Tibial nerve (tissue), 4 donors: ENCODE measurements around the gene DNPH1. TPM values are rescaled to one million over a fixed set of nuclear protein-coding genes. Genes with fewer than 3 reads are reported as not detected.

Experiments
- DNase-seq, 2 donors: peaks; one replicate each; pipeline ENCODE4 v3.0.0-alpha.2; 2019; ENCODE audit warnings: low spot score in 2 of 2
- H3K27ac ChIP-seq, 4 donors: fragments of 200-600 bp; sonication (generic) in 3 of 4; one replicate each; pipeline ENCODE4 v1.5.1; 2017 to 2019; ENCODE audit warnings: mild to moderate bottlenecking in 1 of 4
- H3K27me3 ChIP-seq, 2 donors: fragments of 200-600 bp; sonication (generic) in 1 of 2; one replicate each; pipeline versions ENCODE4 v1.5.1 to v1.6.0; 2017 to 2019
- H3K36me3 ChIP-seq, 3 donors: fragments of 200-600 bp; sonication (generic); one replicate each; pipeline ENCODE4 v1.5.1; 2018 to 2019
- H3K4me1 ChIP-seq, 4 donors: fragments of 200-600 bp; sonication (generic) in 3 of 4; one replicate each; pipeline ENCODE4 v1.5.1; 2017 to 2019
- H3K4me3 ChIP-seq, 4 donors: fragments of 200-600 bp; sonication (generic) in 3 of 4; one replicate each; pipeline ENCODE4 v1.5.1; 2017 to 2019; ENCODE audit warnings: mild to moderate bottlenecking in 1 of 4, moderate library complexity in 1 of 4
- H3K9me3 ChIP-seq, 4 donors: fragments of 200-600 bp; sonication (generic) in 3 of 4; one replicate each; pipeline ENCODE4 v1.5.1; 2017 to 2019
- CTCF ChIP-seq, 5 experiments: fragments of 200-600 bp in 3 of 5; fragments of 450-650 bp in 2 of 5; sonication (generic) in 3 of 5; IDR thresholded peaks; one replicate each; pipeline ENCODE4 v1.5.1; 2016 to 2019; ENCODE audit warnings: antibody characterized with exemption in 5 of 5, mild to moderate bottlenecking in 3 of 5, moderate library complexity in 2 of 5
- EP300 ChIP-seq, 2 donors: sonication (generic); formaldehyde crosslinking; IDR thresholded peaks; one replicate each; pipeline ENCODE4 v1.6.1; 2017; ENCODE audit warnings: antibody characterized with exemption in 2 of 2, mild to moderate bottlenecking in 1 of 2
- POLR2A ChIP-seq, 2 donors: fragments of 450-650 bp; IDR thresholded peaks; one replicate each; pipeline ENCODE4 v1.6.1; 2017; ENCODE audit warnings: antibody characterized with exemption in 2 of 2, mild to moderate bottlenecking in 2 of 2, moderate library complexity in 2 of 2
- WGBS, 2 donors: methylation state at CpG; one replicate each; pipeline ENCODE4 v1.1.5; 2018; 5-methylcytosine and 5-hydroxymethylcytosine counted together
- total RNA-seq, 4 donors: library from RNA; depleted of rRNA; stranded (reverse); fragments of >200 nt; gene quantifications; one replicate each; pipeline ENCODE4 v1.1.0, GENCODE V29; 2016

Gene DNPH1
- total RNA-seq, 4 donors from 2014 or later, result 61.8 to 114 (median 101) TPM

- Histone ChIP-seq H3K27me3 (peaks cover 0 to 19% of the 10 kb centered on the region in 2 donors), H3K4me1 (peaks cover 0 to 18% (median 6%) of the 10 kb centered on the region in 4 donors), H3K36me3 (no peaks in the 10 kb centered on the region), H3K4me3 (no peak overlapping the region), H3K9me3 (no peaks in the 10 kb centered on the region), H3K27ac (peak overlapping the region in 3 of 4 donors; percentile 5 to 42 (median 19))
- no peak for TF ChIP-seq EP300 (IDR thresholded peaks at IDR 0.05)
- TF ChIP-seq CTCF (IDR thresholded peaks at IDR 0.05), result no peak
- TF ChIP-seq POLR2A (IDR thresholded peaks at IDR 0.05), result no peak
- 22 to 35% methylated on average over 3 of the region's 3 CpGs for WGBS, 2 donors
- DNase-seq, result no peak
Measured at GRCh38 chr6:43268355-43268700, 39.0 kb upstream of the DNPH1 start.

DNA sequence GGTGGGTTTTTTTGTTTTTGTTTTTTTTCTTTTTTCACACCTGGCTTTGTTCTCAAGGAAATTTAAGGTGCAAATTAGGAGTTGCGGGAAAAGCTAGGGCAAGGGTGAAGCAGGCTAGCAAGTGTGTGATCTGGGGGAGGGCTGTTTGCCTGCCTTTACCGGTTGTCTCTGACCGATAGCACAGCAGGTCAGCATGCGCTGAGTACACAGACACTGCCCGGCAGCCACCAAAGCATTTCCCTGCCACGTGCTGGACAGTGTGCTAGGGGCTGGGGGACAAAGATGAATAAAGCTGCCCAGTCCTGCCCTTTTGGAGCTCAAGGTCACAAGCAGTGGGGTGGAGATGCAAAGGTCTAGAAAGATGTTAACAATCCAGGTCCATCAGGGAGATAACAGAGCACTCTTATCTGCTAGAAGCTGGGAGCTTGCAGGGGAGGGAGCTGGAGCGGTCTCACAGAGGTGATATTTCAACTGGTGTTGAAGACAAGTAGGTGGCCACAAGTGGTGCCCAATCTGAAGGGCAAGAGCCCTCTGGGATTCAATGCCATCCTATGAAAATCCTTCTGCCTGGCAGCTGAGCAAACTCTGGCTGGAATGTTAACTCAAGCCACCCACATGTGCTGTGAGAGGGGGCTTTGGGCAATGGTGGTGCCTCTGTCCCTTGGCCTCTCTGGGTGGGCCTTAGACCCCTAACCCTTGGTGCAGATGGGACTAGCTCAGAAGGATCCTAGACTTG, 38.5 kb upstream of the DNPH1 start:
- Histone ChIP-seq H3K4me3 (no peak overlapping the region), H3K9me3 (no peaks in the 10 kb centered on the region), H3K27me3 (peaks cover 0 to 15% of the 10 kb centered on the region in 2 donors), H3K27ac (peak overlapping the region in 3 of 4 donors; percentile 5 to 42 (median 19)), H3K36me3 (no peaks in the 10 kb centered on the region), H3K4me1 (peaks cover 0 to 18% (median 6%) of the 10 kb centered on the region in 4 donors)
- 59 to 63% methylated on average over 7 of the region's 7 CpGs for WGBS, 2 donors
- TF ChIP-seq POLR2A (IDR thresholded peaks at IDR 0.05), result no peak
- TF ChIP-seq CTCF (IDR thresholded peaks at IDR 0.05), result no peak
- no peak for TF ChIP-seq EP300 (IDR thresholded peaks at IDR 0.05)
- no peak for DNase-seq

DNA sequence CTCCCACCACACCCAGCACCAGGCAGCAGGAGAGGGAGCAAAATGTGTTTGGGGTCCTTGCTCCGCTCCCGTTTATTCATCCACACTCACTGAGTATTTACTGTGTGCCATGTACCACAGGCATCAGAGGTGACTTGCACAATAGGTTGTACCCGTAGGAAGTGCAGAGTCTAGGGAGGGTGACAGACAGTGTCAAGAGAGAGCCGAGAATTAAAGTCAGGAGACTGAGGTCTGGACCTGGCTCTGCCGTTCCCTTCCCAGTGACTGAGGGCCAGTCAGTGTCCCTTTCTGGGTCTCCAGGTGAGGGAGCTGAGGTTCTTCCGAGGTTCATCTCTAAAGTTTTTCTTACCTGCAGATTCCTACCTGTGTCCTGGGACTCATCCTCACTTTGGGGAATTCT, 36.3 kb upstream of the DNPH1 start:
- no peak overlapping the region for H3K27ac ChIP-seq
- no peak overlapping the region for H3K4me3 ChIP-seq
- TF ChIP-seq CTCF (IDR thresholded peaks at IDR 0.05) (no peak), POLR2A (IDR thresholded peaks at IDR 0.05) (no peak), EP300 (IDR thresholded peaks at IDR 0.05) (no peak)
- H3K4me1 ChIP-seq, result peaks cover 0 to 18% (median 6%) of the 10 kb centered on the region in 4 donors
- no peak for DNase-seq
- H3K36me3 ChIP-seq, result no peaks in the 10 kb centered on the region
- no peaks in the 10 kb centered on the region for H3K9me3 ChIP-seq
- 82 to 84% methylated on average over 6 of the region's 6 CpGs for WGBS, 2 donors
- peaks cover 0 to 12% of the 10 kb centered on the region in 2 donors for H3K27me3 ChIP-seq

- TF ChIP-seq EP300 (IDR thresholded peaks at IDR 0.05) (no peak), POLR2A (IDR thresholded peaks at IDR 0.05) (no peak), CTCF (IDR thresholded peaks at IDR 0.05) (no peak)
- 85 to 88% methylated on average over 5 of the region's 5 CpGs for WGBS, 2 donors
- H3K27me3 ChIP-seq, result peaks cover 0 to 5% of the 10 kb centered on the region in 2 donors
- H3K9me3 ChIP-seq, result no peaks in the 10 kb centered on the region
- H3K4me1 ChIP-seq, result peaks cover 0 to 16% (median 4%) of the 10 kb centered on the region in 4 donors
- no peak overlapping the region for H3K27ac ChIP-seq
- no peak for DNase-seq
- H3K4me3 ChIP-seq, result no peak overlapping the region
- no peaks in the 10 kb centered on the region for H3K36me3 ChIP-seq
Measured at GRCh38 chr6:43264599-43265145, 35.4 kb upstream of the DNPH1 start.
